Mesodermal cell (in vitro differentiated cells): ENCODE results near the gene PARD3B.

Experiments used
- H3K27ac ChIP-seq: 2 replicates; pipeline ENCODE4 v1.7.0; 2013; ENCODE audit warnings: mild to moderate bottlenecking, low read depth, low read length, moderate library complexity; ENCODE audit not compliant: severe bottlenecking
- H3K36me3 ChIP-seq: 2 replicates; pipeline ENCODE4 v1.7.1; 2013; ENCODE audit warnings: mild to moderate bottlenecking, low read length, moderate library complexity; ENCODE audit not compliant: control insufficient read depth, insufficient read depth
- H3K4me1 ChIP-seq: one replicate; pipeline ENCODE4 v1.7.1; 2013; ENCODE audit warnings: mild to moderate bottlenecking, low read length; ENCODE audit not compliant: insufficient read depth, control insufficient read depth, poor library complexity, severe bottlenecking
- H3K4me3 ChIP-seq: 2 replicates; pipeline ENCODE4 v1.7.0; 2013; ENCODE audit warnings: low read length, control low read depth, mild to moderate bottlenecking; ENCODE audit not compliant: insufficient read depth, poor library complexity, severe bottlenecking; ENCODE audit errors: extremely low read depth
- H3K9me3 ChIP-seq: 2 replicates; pipeline ENCODE4 v1.7.1; 2013; ENCODE audit warnings: mild to moderate bottlenecking, low read length, moderate library complexity; ENCODE audit not compliant: control insufficient read depth
- WGBS, 2 experiments: methylation state at CpG; one replicate each; pipeline ENCODE4 v1.1.5; 2013; ENCODE audit warnings: missing lambda C conversion rate in 2 of 2; ENCODE audit not compliant: insufficient coverage in 2 of 2; 5-methylcytosine and 5-hydroxymethylcytosine counted together

PARD3B gene

GRCh38 chr2:205580212-205580987, 1035.1 kb downstream of the PARD3B start:
- 88 to 98% methylated on average over 4 to 5 of the region's 8 CpGs for WGBS, 2 experiments
- Histone ChIP-seq H3K9me3 (no peaks in the 10 kb centered on the region), H3K4me1 (peaks cover 4% of the 10 kb centered on the region), H3K36me3 (no peaks in the 10 kb centered on the region), H3K4me3 (no peak overlapping the region), H3K27ac (no peak overlapping the region)

- Histone ChIP-seq H3K4me3 (no peak overlapping the region), H3K4me1 (peaks cover 4% of the 10 kb centered on the region), H3K36me3 (no peaks in the 10 kb centered on the region), H3K27ac (no peak overlapping the region), H3K9me3 (no peaks in the 10 kb centered on the region)
- 93 to 100% methylated on average over 1 of the region's 2 CpGs for WGBS, 2 experiments
Observed at GRCh38 chr2:205582366-205582765, 1037.1 kb downstream of the PARD3B start.

- no peaks in the 10 kb centered on the region for H3K4me1 ChIP-seq
- H3K36me3 ChIP-seq: no peaks in the 10 kb centered on the region
- H3K4me3 ChIP-seq: no peak overlapping the region
- no peaks in the 10 kb centered on the region for H3K9me3 ChIP-seq
- no peak overlapping the region for H3K27ac ChIP-seq
- WGBS, 2 experiments: 69 to 70% methylated on average over 4 to 5 of the region's 10 CpGs
Observed at GRCh38 chr2:205585449-205586383, 1040.4 kb downstream of the PARD3B start.

- no peak overlapping the region for H3K4me3 ChIP-seq
- no peaks in the 10 kb centered on the region for H3K36me3 ChIP-seq
- no peaks in the 10 kb centered on the region for H3K9me3 ChIP-seq
- 81 to 93% methylated on average over 4 to 5 of the region's 5 CpGs for WGBS, 2 experiments
- H3K27ac ChIP-seq: no peak overlapping the region
- no peaks in the 10 kb centered on the region for H3K4me1 ChIP-seq
Observed at GRCh38 chr2:205586626-205587025, 1041.4 kb downstream of the PARD3B start.

GRCh38 chr2:205589479-205589878, 1044.2 kb downstream of the PARD3B start:
- WGBS, 2 experiments: no CpG with 5 or more reads among the region's 1 CpG
- no peaks in the 10 kb centered on the region for H3K36me3 ChIP-seq
- H3K9me3 ChIP-seq: no peaks in the 10 kb centered on the region
- H3K4me1 ChIP-seq: no peaks in the 10 kb centered on the region
- no peak overlapping the region for H3K27ac ChIP-seq
- H3K4me3 ChIP-seq: no peak overlapping the region

GRCh38 chr2:205590759-205591158, 1045.5 kb downstream of the PARD3B start:
- Histone ChIP-seq H3K4me3 (no peak overlapping the region), H3K36me3 (no peaks in the 10 kb centered on the region), H3K9me3 (no peaks in the 10 kb centered on the region), H3K27ac (no peak overlapping the region), H3K4me1 (no peaks in the 10 kb centered on the region)
- 81 to 100% methylated on average over 1 to 2 of the region's 2 CpGs for WGBS, 2 experiments

GRCh38 chr2:205593891-205594290, 1048.6 kb downstream of the PARD3B start:
- Histone ChIP-seq H3K4me1 (no peaks in the 10 kb centered on the region), H3K27ac (no peak overlapping the region), H3K36me3 (no peaks in the 10 kb centered on the region), H3K9me3 (no peaks in the 10 kb centered on the region), H3K4me3 (no peak overlapping the region)
- no CpG with 5 or more reads among the region's 4 CpGs for WGBS, 2 experiments

- Histone ChIP-seq H3K36me3 (no peaks in the 10 kb centered on the region), H3K4me1 (no peaks in the 10 kb centered on the region), H3K9me3 (no peaks in the 10 kb centered on the region), H3K27ac (no peak overlapping the region), H3K4me3 (no peak overlapping the region)
- WGBS, 2 experiments: no CpG with 5 or more reads among the region's 2 CpGs
Observed at GRCh38 chr2:205596581-205596980, 1051.3 kb downstream of the PARD3B start.

GRCh38 chr2:205605638-205606304, 1060.5 kb downstream of the PARD3B start:
- WGBS, 2 experiments: 92 to 94% methylated on average over 11 of the region's 11 CpGs
- no peak overlapping the region for H3K27ac ChIP-seq
- H3K4me1 ChIP-seq: no peaks in the 10 kb centered on the region
- H3K4me3 ChIP-seq: no peak overlapping the region
- H3K36me3 ChIP-seq: no peaks in the 10 kb centered on the region
- peaks cover 16% of the 10 kb centered on the region for H3K9me3 ChIP-seq

- Histone ChIP-seq H3K4me1 (no peaks in the 10 kb centered on the region), H3K27ac (no peak overlapping the region), H3K9me3 (peaks cover 16% of the 10 kb centered on the region), H3K4me3 (no peak overlapping the region), H3K36me3 (no peaks in the 10 kb centered on the region)
- 100% methylated on average over 2 of the region's 3 CpGs; no CpG with 5 or more reads in 1 of the 2 experiments for WGBS, 2 experiments
Observed at GRCh38 chr2:205607146-205607545, 1061.9 kb downstream of the PARD3B start.
